ENCODE measurements around the gene HECW1. TPM values are rescaled to one million over a fixed set of nuclear protein-coding genes. Genes with fewer than 3 reads are reported as not detected.

Gene HECW1
- total RNA-seq, 1 experiment from 2014 or later, result 1.8 TPM

DNA sequence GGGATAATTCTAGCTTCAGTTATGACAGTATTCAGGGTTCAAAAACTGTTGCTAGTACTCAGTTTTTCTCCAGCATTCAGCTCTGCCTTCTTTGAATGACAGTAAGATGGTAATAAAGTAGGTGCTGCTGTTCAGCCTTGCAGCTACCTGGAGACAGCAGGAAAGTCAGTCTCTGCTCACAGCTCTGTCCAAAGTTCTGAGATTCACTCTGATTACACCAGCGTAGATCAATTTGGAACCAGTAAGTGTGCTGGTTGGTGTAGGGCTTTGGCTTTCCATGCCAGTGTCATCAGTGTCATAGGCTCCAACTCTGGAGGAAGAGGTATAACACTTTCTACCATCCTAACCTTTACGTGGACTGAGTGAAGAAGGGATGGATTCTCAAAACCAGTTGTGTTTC lies 496.6 kb downstream of the HECW1 start:
- H3K4me1 ChIP-seq, result no peaks in the 10 kb centered on the region
- no peaks in the 10 kb centered on the region for H3K27me3 ChIP-seq (replicated peaks; ENCODE audit: control insufficient read depth, insufficient read depth, low read length)
- Mint-ChIP-seq H3K4me1 (ENCODE audit: low read depth, unreplicated experiment) (no peaks in the 10 kb centered on the region), H3K27me3 (ENCODE audit: insufficient read depth, unreplicated experiment) (no peaks in the 10 kb centered on the region), H3K27ac (ENCODE audit: unreplicated experiment) (no peak overlapping the region), H3K36me3 (ENCODE audit: insufficient read depth, unreplicated experiment) (peaks cover 28% of the 10 kb centered on the region), H3K4me3 (ENCODE audit: unreplicated experiment) (no peak overlapping the region), H3K9me3 (ENCODE audit: unreplicated experiment) (peaks cover 11% of the 10 kb centered on the region)
- no peak for DNase-seq
- BruUV-seq (replicated peaks), result no TSS peak
- CTCF ChIA-PET, result interaction anchor here (0.7 kb wide), 1 partner anchor 26 kb away, joined by 4 read pairs; the partner anchor contains the start of gene STK17A
- H3K36me3 ChIP-seq (ENCODE audit: control insufficient read depth, insufficient read depth, low read length), result no peaks in the 10 kb centered on the region; the same call in 1 of the 2 replicates
- no peak overlapping the region for H3K4me3 ChIP-seq (ENCODE audit: low read depth, low read length)
- H3K9me3 ChIP-seq, result no peaks in the 10 kb centered on the region; the same call in 1 of the 2 replicates
- intact Hi-C loops (cut with micrococcal nuclease; ENCODE audit: unreplicated experiment), result no loop called here
- POLR2A ChIA-PET, result no interaction called here
- TF ChIP-seq, protein P1, sequence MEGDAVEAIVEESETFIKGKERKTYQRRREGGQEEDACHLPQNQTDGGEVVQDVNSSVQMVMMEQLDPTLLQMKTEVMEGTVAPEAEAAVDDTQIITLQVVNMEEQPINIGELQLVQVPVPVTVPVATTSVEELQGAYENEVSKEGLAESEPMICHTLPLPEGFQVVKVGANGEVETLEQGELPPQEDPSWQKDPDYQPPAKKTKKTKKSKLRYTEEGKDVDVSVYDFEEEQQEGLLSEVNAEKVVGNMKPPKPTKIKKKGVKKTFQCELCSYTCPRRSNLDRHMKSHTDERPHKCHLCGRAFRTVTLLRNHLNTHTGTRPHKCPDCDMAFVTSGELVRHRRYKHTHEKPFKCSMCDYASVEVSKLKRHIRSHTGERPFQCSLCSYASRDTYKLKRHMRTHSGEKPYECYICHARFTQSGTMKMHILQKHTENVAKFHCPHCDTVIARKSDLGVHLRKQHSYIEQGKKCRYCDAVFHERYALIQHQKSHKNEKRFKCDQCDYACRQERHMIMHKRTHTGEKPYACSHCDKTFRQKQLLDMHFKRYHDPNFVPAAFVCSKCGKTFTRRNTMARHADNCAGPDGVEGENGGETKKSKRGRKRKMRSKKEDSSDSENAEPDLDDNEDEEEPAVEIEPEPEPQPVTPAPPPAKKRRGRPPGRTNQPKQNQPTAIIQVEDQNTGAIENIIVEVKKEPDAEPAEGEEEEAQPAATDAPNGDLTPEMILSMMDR (IDR thresholded peaks at IDR 0.05; ENCODE audit: insufficient read depth in 1 of 2, low read depth in 1 of 2, low read length in 1 of 2, severe bottlenecking in 1 of 2, unreplicated experiment in 1 of 2), result no peak

DNA sequence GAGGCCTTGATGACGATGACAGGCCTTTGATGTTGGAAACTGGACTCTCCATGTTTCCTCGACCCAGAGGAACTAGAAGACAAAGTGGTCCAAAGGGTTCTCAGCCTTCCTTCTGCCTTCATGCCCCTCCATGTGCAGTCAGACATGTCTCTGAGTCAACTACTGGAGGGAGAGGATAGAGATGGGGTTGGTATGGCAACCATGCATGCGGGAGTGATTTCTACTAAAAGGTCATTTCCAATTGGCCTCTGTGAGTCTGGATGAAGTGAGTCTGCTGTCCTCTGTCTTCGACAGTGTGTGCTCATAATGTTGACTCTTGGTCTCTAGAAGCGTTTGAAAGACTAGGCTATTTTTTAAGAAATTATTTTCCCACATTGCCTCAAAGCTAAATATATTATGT lies 499.7 kb downstream of the HECW1 start:
- no peaks in the 10 kb centered on the region for H3K9me3 ChIP-seq
- H3K4me1 Mint-ChIP-seq (ENCODE audit: low read depth, unreplicated experiment), result no peaks in the 10 kb centered on the region
- peaks cover 1% of the 10 kb centered on the region; the same call in 1 of the 2 replicates for H3K36me3 ChIP-seq (ENCODE audit: control insufficient read depth, insufficient read depth, low read length)
- H3K27ac Mint-ChIP-seq (ENCODE audit: unreplicated experiment), result no peak overlapping the region
- no peaks in the 10 kb centered on the region for H3K27me3 ChIP-seq (replicated peaks; ENCODE audit: control insufficient read depth, insufficient read depth, low read length)
- intact Hi-C loops (cut with micrococcal nuclease; ENCODE audit: unreplicated experiment), result no loop called here
- no peaks in the 10 kb centered on the region for H3K4me1 ChIP-seq
- H3K36me3 Mint-ChIP-seq (ENCODE audit: insufficient read depth, unreplicated experiment), result peaks cover 28% of the 10 kb centered on the region
- CTCF ChIA-PET, result no interaction called here
- POLR2A ChIA-PET, result no interaction called here
- BruUV-seq (replicated peaks), result no TSS peak
- no peak overlapping the region for H3K4me3 Mint-ChIP-seq (ENCODE audit: unreplicated experiment)
- H3K27me3 Mint-ChIP-seq (ENCODE audit: insufficient read depth, unreplicated experiment), result no peaks in the 10 kb centered on the region
- H3K4me3 ChIP-seq (ENCODE audit: low read depth, low read length), result no peak overlapping the region
- no peak for DNase-seq
- no peaks in the 10 kb centered on the region for H3K9me3 Mint-ChIP-seq (ENCODE audit: unreplicated experiment)
- TF ChIP-seq, protein P1 (IDR thresholded peaks at IDR 0.05; ENCODE audit: insufficient read depth in 1 of 2, low read depth in 1 of 2, low read length in 1 of 2, severe bottlenecking in 1 of 2, unreplicated experiment in 1 of 2), result no peak

DNA sequence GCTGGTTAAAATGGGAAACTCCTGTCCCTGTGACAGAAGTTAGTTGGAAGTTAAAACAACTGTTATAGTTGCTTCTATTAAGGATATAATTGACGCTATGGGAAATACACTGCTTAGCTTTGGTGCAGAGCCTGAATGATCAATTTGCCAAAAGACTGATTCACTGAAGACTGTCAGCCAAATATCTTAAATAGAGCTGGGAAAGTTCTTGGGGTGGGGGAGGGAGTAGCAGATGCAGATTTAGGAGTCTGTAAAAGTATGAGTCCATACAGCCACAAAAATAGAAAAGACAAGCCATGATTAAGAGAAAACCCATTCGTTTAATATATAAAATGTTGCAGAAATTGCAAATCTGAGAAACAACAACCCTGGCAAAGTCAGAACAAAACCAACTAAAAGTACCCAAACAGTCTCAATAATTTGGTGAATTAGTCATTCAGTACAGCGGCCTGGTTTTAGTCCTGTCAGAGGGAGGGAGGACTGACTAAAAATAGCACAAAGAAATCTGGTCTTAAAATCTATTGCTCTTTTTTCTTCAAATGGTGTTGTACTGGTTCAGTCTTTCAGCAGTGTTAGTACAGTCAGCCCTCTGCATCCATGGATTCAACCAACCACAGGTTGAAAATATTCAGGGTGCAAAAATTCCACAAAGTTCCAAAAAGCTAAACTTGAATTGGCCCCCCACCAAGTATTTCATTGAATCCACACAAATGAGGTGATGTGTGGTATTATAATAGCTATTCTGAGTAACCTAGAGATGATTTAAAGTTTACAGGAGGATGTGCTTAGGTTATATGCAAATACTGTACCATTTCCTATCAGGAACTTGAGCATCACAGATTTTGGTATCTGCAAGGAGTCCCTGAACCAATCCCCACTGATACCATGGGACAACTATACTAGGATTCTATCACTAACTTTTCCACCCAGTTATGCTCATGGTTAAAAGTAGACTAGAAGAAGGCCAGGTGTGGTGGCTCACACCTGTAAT lies 500.4 kb downstream of the HECW1 start:
- no peak overlapping the region for H3K4me3 ChIP-seq (ENCODE audit: low read depth, low read length)
- peaks cover 1% of the 10 kb centered on the region; the same call in 1 of the 2 replicates for H3K36me3 ChIP-seq (ENCODE audit: control insufficient read depth, insufficient read depth, low read length)

More for the DNA sequence above, 500.4 kb downstream of the HECW1 start:
- Mint-ChIP-seq H3K27ac (ENCODE audit: unreplicated experiment) (no peak overlapping the region), H3K9me3 (ENCODE audit: unreplicated experiment) (no peaks in the 10 kb centered on the region), H3K27me3 (ENCODE audit: insufficient read depth, unreplicated experiment) (no peaks in the 10 kb centered on the region), H3K4me1 (ENCODE audit: low read depth, unreplicated experiment) (no peaks in the 10 kb centered on the region), H3K36me3 (ENCODE audit: insufficient read depth, unreplicated experiment) (peaks cover 28% of the 10 kb centered on the region), H3K4me3 (ENCODE audit: unreplicated experiment) (no peak overlapping the region)
- TF ChIP-seq, protein P1 (IDR thresholded peaks at IDR 0.05; ENCODE audit: insufficient read depth in 1 of 2, low read depth in 1 of 2, low read length in 1 of 2, severe bottlenecking in 1 of 2, unreplicated experiment in 1 of 2), result no peak
- H3K27me3 ChIP-seq (replicated peaks; ENCODE audit: control insufficient read depth, insufficient read depth, low read length), result no peaks in the 10 kb centered on the region
- intact Hi-C loops (cut with micrococcal nuclease; ENCODE audit: unreplicated experiment), result no loop called here
- no peaks in the 10 kb centered on the region for H3K9me3 ChIP-seq
- ChIA-PET CTCF (interaction anchor here (1.5 kb wide), 1 partner anchor 30 kb away, joined by 4 read pairs; the partner anchor contains the start of gene STK17A), POLR2A (no interaction called here)
- H3K4me1 ChIP-seq, result no peaks in the 10 kb centered on the region
- BruUV-seq (replicated peaks), result no TSS peak
- DNase-seq, result no peak

Small RNA genes lying within 50 kb of the gene (microRNA-seq; reads per million reads assigned to microRNA genes)
- not detected for gene MIR3943

Other genes with a start within 250 kb of the HECW1 start
- 2.7 and 3.2 TPM in 2 replicates for gene C7orf25, start 200.6 kb upstream of the HECW1 start, total RNA-seq (2022)
- gene PSMA2, start 180.5 kb upstream of the HECW1 start, total RNA-seq (2022), result 147 and 159 TPM in 2 replicates
- 61.6 and 63.6 TPM in 2 replicates for gene MRPL32, start 180.3 kb upstream of the HECW1 start, total RNA-seq (2022)